ENCODE data around the gene KRT83.

The KRT83 gene

DNA sequence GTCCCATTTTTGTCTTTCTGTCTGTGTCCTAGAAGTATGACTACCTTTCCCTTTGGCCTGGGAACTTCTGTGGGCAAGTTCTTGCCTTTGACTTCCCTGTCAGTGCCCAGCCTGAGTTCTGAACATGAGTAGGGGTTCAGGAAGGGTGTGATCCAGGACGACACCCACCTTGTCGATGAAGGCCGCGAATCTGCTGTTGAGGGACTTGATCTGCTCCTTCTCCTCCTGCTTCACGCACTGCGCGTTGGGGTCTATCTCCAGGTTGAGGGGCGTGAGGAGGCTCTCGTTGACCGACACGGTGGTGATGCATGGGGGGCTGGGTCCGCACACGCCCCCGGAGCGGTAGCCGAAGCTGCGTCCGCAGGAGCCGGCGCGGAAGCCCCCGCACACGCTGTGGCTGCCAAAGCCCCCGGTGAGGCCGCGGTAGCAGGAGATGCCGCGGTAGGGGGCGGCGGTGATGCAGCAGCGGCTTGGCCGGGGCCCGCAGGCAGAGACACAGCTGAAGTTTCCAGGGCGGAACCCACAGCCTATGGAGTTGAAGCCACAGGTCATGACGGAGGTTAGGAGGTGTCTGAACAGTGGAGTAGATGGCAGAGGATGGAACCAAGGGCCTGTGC is at the start of gene KRT83:
Gene KRT83 (minus strand): TSS at position 615 of the 617 bp plus-strand sequence. CDS start 63 bp downstream, at position 552.
- DNase-seq: no peak

DNA sequence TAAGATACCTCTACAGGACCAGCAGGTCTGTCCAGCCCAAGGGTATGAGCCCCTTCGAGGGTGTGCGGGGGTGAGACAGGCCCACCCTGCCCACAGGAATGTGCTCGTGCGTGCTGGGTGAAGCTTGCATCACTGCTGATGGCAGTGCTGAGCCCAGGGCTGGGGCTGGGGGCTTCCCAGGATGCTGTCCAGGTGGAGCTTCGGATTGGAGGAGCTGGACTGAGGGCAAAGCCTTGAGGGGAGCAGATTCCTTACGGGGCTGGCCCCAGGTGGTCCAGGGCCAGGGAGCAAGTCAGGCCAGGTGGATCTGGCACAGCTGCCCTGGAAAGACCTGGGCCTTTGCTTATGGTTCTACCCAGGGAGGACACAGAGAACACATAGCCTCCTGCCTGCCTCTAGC is 48.6 kb upstream of the KRT83 start:
- no peak for DNase-seq

DNA sequence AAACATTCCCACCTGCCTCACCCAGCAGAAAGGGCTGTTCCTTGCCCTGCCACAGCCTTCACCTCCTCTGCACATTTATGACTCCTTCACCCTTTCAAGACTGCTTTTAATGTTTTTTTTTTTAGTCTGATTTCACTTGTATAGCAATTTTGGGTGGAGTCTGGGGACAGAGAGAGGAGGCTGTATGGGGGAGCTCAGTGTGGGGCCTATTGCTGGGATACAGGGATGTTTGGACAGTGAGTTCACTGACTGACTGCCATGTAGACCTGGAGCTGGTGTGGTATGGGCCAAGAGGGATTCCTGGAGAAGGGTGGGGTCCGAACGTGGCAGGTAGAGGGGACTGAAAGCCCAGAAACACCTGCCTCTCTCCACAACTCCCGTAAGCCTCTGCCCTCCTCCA is 48.0 kb upstream of the KRT83 start:
- DNase-seq: no peak

DNA sequence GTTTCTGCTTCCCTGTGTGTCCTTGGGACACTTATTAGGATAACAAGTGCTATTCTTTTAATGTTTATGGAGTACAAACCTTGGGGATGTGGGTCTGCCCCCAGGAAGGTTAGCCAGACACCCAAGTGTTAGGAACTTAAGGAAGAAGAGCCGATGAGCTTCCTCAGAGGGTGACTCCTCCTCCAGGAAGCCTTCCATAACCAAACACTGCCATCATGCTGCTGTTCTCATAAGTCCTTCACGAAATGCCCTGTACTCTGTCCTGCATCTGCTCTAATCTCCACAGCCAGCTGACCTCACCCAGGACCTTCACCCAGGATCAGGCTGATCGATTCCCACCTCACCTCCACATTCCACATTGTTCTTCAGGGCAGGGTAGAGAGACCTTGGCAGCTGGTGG is 47.3 kb upstream of the KRT83 start:
- DNase-seq: no peak

DNA sequence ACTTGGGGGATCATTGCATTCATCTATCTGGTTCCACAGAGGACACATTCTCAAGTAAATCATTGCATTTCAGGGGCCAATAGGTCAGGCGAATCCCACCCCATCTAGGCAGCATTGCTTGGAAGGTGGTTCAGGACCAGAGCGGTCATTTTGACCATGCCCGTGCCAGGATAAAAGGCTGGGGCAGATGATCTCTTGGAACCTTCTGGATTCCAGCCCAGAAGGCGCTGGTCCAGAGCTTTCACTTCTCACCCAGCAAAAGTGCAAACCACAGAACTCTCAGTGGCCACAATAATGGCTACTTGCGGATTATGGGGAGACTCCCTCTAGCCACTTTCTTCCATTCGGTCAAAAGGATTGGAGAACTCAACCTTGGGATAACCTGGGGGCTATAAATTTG is 46.7 kb upstream of the KRT83 start:
- DNase-seq: no peak

DNA sequence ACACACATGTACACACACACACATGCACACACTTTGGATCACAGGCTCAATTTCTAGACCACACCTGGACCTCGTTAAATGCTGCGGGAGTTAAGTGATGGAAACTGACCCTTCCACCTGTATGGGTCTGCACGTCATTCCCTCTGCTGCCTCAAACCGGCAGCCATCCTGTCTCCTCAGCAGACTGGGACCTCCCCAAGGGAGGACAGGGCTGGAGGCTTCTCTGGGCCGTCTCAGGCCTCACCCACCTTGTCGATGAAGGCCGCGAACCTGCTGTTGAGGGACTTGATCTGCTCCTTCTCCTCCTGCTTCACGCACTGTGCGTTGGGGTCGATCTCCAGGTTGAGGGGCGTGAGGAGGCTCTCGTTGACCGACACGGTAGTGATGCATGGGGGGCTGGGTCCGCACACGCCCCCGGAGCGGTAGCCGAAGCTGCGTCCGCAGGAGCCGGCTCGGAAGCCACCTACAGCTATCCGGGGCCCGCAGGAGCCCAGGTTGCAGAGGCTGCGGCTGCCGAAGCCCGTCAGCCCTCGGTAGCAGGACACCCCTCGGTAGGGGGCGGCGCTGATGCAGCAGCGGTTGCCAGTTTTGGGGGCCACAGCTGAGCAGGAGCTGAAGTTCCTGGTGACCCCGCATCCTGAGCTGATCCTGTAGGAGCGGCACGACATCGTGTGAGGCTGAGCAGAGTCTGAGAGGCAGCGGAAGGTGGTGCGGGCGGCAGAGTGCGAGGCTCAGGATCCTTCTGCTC is 45.7 kb upstream of the KRT83 start, which contains the start of gene KRT85:
Gene KRT85 (minus strand): TSS at position 744 of the 748 bp plus-strand sequence. CDS start 76 bp downstream, at position 668.
- no peak for DNase-seq

DNA sequence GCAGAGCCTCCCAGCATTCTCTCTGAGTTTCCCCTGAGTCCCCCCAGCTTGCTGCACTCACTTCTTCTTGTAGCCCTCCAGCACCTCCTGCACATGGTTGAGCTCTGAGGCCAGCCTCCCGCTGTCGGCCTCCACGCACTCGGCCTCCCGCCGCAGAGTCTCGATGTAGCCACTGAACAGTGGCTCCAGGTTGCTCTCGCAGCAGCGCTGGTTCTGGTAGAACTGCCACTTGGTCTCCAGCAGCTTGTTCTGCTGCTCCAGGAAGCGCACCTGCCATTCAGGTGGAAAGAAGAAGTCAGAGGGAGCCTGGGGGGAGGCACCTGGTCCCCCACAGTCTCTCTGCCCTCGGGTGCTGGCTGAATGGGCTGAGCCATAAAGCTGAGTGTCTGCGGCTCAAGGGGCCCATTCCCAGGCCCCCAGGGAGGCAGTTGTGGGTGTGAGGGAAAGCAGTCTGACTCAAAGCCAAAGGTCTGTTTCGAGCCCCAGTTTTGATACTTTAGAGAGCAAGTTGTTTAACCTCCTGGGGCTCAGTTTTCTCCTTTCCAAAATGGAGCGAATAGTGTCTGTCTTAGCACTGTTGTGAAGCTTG is 43.8 kb upstream of the KRT83 start:
- no peak for DNase-seq

DNA sequence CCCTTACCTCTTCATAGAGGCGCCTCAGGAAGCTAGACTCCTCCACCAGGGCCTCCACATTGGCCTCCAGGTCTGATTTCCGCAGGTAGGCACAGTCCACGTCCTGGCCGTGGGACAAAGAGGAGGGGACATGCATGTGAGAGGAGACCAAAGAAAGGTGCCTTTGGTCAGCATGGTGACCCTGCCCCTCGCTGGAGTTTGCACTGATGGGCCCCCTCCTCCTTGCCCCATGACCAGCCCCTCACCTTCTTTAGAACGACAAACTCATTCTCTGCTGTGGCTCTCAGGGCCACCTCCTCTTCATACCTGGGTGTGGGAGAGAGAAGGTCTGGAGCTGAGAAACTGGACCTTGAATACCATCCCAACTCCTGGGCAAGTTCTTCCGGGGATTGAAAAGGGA is 42.9 kb upstream of the KRT83 start:
- no peak for DNase-seq

DNA sequence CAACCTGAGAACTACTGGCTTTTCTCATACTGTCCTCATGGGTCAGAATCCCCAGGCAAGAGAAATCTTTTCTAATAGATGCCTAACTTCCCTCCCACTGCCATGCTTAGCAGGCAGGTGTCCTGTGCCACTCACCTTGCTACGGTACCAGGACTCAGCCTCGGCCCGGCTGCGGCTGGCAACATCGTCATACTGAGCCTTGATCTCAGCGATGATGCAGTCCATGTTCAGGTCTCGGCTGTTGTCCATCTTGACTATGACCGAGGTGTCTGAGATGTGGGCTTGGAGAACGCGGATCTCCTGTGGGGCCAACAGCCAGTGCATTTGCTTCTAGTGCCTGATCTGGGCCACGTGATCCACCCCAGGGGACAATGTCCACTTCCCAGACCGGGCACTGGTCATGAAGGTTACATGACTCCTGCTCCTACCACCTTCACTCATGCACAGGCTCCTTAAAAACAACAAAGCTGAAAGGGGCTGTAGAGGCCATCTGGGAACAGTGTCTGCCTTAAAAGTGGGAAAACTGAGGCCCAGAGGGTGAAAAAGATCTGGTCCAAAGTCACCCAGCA is 42.0 kb upstream of the KRT83 start:
- no peak for DNase-seq

DNA sequence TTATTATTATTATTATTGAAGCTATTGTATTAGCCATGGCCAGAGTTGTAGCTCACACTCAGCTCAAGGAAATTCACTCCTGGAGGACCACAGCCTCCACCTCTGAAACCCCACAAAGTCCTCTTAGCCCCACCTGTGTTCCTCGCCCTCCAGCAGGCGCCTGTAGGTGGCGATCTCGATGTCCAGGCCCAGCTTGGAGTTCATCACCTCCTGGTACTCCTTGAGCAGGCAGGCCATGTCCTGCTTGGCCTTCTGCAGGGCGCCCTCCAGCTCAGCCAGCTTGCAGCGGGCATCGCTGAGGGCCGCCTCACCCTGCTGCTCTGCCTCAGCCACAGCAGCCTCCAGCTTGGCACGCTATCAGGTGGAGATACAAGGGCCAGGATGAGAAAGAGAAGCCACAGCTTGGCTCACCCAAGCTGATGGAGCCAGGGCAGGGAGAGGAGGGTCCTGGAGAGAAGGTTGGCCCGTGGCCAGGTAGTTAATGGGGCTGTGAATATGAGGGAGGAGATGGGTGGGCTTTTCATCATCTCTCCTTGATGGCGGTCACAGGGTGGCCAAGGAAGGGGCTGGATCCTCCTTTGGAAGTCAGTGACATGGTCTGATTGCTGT is 41.0 kb upstream of the KRT83 start:
- no peak for DNase-seq

DNA sequence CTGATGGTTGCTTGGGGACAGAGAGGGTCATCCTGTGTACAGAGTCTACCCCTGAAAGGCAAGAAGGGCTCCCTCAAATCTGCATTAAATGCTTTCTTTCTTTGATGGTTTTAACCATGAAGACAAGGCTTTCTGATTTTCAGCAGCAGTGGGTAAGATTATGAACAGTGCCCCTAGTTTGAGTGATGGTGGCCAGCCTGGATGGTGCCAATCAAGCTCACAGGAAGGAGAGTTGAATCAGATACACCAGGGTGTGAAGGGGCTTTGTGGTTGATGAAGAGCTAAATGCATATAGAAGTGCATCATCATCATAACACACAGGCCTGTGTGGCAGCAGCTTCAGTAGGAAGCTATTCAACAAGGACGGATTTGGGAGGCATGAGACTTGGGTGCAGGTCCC is 40.4 kb upstream of the KRT83 start:
- DNase-seq: no peak

DNA sequence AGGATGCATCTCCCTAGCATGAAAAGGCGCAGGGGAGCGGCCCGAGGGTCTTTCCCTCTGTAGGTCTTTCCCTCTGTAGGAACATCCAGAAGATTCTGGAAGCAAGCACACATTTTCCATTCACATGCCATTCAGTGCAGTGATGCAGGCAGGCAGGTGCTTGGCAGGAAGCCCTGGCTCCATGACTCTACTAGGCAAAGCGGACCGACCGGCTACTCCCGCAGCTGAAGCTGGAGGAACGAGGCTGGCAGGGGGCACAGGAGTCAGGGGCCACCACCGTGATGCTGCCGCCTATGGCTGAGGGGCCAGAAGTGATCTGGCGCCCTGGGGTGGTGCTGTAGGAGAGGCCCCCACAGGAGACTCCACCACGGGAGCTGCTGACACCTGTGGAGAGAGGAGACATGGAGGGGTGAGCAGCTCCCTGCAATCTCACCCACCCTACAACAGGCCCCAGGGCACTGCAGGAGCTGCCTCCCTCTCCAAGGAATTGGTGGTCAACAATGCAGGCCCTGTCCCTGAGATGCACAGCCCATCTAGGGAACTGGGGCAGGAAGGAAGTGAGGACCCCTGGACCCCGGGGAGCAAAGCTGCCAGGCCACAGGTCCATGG is 39.6 kb upstream of the KRT83 start:
- DNase-seq: no peak

DNA sequence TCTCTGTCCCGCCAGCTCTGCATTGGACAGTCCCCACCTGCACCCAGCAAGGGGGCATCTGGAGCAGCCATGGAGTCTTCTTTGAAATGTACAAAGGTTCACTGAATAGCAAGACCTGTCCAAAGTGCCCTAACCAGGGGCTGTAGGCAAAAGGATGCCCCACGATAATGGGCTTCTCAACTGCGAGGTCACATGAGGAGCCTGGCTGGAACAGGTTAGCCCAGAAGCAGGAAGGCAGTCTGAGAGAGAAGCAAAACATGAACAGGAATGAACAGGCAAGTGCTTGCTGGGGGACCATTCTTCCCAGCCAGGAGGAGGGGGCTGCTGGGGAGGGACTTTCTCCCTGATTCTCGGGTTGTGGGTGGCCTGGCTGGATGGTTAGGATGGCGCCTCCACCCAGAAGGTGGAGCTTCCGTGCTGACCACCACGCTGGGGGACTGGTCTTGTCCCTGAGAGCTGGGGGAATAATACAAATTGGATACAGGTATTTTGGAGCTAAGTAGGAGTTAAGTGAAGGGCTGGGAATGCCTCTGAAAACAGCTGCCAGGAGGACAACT is 39.0 kb upstream of the KRT83 start:
- no peak for DNase-seq

DNA sequence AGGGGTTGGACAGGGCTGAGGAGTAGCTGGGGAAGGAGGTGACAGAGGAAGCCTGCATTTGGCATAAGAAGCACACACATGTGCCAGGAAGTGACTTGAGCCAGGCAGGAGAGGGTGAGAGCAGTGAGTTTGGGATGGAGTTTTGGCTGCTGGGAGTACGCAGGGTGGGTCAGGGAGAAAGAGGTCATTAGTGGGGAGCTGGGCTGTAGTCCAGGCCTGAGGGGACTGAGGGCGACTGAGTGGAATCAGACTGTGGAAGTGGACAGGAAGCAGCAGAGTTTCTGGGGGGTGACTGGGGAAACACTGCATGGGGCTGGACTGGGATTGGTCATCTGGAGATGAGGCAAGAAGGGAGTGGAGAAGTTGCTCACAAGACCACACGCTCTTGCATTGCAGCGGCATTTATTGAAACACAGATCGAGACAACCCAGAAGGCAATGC is 38.4 kb upstream of the KRT83 start:
- no peak for DNase-seq

DNA sequence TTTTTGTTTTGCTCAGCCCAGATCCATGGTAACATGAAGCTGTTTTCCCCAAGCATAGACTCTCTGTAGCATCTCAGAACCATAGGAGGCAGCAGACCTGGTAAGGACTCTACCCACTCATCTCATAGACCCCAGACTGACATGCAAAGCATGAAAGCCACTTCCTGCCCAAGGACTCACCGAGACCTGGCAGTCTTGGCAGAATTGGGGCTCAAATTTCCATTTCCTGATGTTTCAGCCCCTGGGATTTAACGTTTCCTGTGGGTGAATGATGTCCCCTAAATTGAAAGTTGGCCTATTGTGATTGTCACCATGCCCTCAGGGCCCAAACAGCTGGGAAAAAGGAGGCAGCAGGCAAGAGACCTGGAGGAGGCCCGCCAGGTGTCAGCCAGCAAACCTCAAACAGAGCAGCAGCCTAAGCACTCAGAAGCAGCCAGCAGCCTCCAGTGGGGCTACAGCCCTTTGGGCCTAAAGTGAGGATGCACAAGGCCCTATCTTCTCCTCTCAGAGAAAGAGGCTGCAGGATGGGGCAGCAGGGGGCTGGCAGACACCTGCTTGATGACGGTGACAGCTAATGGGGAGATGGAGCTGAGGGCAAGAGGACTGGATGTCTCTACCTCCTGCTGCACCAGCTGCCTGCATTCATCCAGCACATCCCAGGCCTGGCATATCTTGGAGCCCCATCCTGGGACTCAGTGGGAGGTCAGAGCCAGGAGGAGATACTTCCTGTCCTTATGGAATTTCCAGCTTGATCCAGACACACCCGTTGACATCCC is 37.6 kb upstream of the KRT83 start:
- DNase-seq: peak; percentile 12

DNA sequence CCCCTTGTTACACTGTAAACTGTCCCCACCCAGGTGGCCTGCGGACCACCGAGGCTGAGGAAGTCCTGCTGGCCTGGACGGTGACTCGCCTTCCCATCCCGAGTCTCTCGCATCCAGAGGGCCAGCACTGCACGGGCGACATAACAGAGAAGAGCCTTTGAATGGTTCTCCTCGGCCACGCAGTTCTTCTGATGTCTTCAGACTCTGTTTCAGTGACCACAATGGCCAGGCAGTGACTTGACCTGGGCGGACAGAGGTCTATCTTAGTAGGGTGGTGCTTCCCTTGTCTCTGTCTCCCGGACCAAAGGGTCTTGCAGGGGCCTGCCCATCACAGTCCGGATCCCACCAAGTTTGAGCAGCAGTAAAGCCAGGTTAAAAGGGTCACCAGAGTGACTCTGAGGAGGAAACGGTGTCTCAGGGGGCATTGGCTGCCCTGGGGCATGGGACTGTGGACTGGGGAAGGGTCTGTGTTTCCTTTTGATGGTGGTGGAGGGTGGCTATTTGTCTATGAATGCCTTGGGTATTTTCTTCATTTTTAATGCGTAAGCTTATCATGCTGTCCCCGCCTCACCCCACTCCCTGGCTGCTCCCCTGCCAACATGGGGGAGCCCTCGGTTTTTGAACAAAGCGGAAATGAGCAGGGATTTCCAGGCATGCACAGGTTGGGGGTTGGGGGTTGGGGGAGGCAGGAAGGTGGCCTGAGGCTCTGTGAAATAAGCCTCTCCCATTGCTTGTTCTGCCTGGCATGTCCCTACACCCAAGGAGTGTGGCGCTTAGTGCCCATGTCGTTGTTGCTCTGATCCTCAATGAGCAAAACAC is 35.8 kb upstream of the KRT83 start:
- no peak for DNase-seq

DNA sequence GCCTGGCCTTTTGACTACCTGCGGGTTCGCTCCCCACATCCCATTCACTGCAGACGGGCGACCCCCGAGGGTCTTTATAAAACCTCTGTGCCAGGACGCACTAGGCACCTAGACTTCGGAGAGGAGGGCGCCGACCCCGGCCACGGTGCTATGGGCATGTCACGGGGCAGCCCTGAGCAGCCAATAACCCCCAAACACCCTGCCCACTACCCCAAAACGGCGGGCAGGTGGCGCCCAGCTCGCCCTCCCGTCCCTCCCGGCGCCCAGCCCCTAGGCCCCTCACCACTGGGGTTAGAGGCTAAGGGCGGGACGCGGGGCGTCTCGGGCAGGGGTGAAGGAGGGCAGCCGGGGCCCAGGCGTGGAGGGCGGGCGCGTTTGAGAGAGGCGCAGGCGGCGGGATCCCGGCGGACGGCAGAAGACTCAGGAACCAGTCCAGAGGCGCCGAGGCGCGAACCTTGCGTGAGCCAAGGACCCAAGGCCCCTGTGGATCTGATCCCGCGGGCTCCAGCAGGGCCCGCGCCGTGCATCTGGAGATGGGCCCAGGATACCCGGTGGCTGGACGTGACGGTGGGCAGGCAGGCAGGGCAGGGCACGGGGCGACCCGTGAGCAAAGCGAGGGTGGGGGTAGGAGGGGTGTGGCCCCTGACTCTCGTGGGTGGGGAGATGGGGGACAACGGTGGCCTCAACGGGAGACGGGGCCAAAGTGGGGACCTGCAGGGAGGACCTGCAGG is 35.0 kb upstream of the KRT83 start:
- no peak for DNase-seq

DNA sequence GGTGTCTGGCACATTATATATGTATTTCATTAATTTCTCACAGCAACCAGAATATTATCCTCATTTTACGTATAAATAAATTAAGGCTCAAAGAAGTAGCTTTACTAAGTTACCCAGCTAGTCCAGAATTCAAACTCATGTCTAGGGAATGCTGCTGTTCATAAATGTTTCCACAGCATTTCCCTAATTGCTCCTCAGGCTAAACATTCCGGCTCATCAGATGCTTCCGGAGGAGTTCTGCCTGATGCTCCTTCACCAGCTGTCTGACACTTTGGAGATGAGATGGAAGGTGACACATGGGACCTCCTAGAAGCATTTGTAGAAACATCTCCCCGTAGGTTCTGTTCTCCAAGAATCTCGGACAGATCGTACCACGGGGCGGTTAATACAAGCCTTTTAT is 34.0 kb upstream of the KRT83 start:
- no peak for DNase-seq

DNA sequence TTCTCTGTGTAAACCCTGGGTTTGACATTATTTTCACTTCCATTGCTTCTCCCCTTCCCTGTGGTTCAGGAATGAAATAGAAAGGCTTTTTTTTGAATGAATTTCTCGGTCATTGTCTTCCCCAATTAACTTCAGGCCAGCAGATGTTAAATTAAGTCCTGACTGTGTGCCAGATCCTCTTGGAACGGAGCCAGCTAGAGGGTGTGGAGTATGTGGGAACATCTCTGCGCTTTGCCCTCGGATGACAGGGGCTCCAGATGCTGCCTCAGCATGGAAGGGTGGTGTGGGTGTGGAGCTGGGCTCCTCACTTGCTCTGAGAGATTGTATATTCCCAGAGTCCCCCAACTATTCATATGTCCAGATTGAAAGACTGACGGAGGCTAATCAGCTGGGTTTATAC is 33.0 kb upstream of the KRT83 start:
- DNase-seq: no peak

DNA sequence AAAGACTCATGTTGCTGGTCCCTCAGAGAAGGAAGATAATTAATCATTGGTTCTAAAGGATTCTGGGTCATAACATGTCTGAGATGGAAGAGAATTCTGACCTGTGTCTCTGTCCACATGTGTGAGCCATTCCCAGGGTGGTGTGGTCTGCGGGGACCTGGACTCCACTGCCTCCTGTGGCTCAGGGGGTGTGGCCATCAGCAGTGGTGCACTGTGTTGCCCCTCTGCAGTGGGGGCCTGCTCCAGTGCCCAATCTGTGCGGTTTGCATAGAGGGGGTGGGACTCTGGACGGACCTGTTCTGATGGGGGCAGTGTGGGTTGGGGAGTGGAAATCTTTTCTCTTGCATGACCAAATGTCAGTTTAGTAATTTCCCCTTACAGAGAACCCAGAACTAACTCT is 32.6 kb upstream of the KRT83 start:
- DNase-seq: no peak
